Sigmoid colon (tissue), 7 donors: ENCODE measurements around the gene EFEMP1. TPM values are rescaled to one million over a fixed set of nuclear protein-coding genes. Genes with fewer than 3 reads are reported as not detected.

ENCODE experiments used
- DNase-seq: peaks from one replicate; pipeline ENCODE4 v3.0.0-alpha.2; 2019
- H3K27ac ChIP-seq, 4 donors: fragments of 200-600 bp; sonication (generic); one replicate each; pipeline ENCODE4 v1.5.1; 2016 to 2019; ENCODE audit warnings: mild to moderate bottlenecking in 1 of 4
- H3K27me3 ChIP-seq, 3 donors: fragments of 200-600 bp; sonication (generic); one replicate each; pipeline ENCODE4 v1.5.1; 2019; ENCODE audit warnings: mild to moderate bottlenecking in 1 of 3
- H3K36me3 ChIP-seq, 4 donors: fragments of 200-600 bp; sonication (generic); one replicate each; pipeline ENCODE4 v1.5.1; 2016 to 2019
- H3K4me1 ChIP-seq, 4 donors: fragments of 200-600 bp; sonication (generic); one replicate each; pipeline ENCODE4 v1.5.1; 2017 to 2019
- H3K4me3 ChIP-seq, 4 donors: fragments of 200-600 bp; sonication (generic); one replicate each; pipeline ENCODE4 v1.5.1; 2017 to 2019; ENCODE audit warnings: mild to moderate bottlenecking in 2 of 4, moderate library complexity in 1 of 4
- H3K9me3 ChIP-seq, 4 donors: fragments of 200-600 bp in 3 of 4; sonication (generic) in 3 of 4; one replicate each; pipeline versions ENCODE4 v1.5.1 to v1.6.1; 2013 to 2019
- CTCF ChIP-seq, 4 experiments: fragments of 450-650 bp in 3 of 4; fragments of 200-600 bp in 1 of 4; IDR thresholded peaks; one replicate each; pipeline ENCODE4 v1.5.1; 2016 to 2019; ENCODE audit warnings: antibody characterized with exemption in 4 of 4, mild to moderate bottlenecking in 3 of 4, moderate library complexity in 2 of 4
- EP300 ChIP-seq, 4 donors: sonication (generic); formaldehyde crosslinking; IDR thresholded peaks; one replicate each; pipeline ENCODE4 v1.6.1; 2017; ENCODE audit warnings: antibody characterized with exemption in 4 of 4
- POLR2A ChIP-seq, 2 donors: fragments of 450-650 bp; IDR thresholded peaks; one replicate each; pipeline ENCODE4 v1.6.1; 2016; ENCODE audit warnings: antibody characterized with exemption in 2 of 2, mild to moderate bottlenecking in 2 of 2, moderate library complexity in 2 of 2
- POLR2AphosphoS5 ChIP-seq, 4 donors: sonication (generic); formaldehyde crosslinking; IDR thresholded peaks; one replicate each; pipeline ENCODE4 v1.6.1; 2017; ENCODE audit warnings: antibody characterized with exemption in 4 of 4
- WGBS, 2 donors: extraction: QIAGEN DNeasy Blood & Tissue Kit; methylation state at CpG; one replicate each; pipeline ENCODE4 v1.1.7; 2013; 5-methylcytosine and 5-hydroxymethylcytosine counted together
- intact Hi-C: fragments of 100-400 bp; cut with DNase I; formaldehyde crosslinking; loops from one replicate; pipeline ENCODE4 v1.15.1; 2023
- polyA plus RNA-seq, 3 donors: library from polyadenylated mRNA; stranded (reverse); fragments of 200-250 nt; gene quantifications; one replicate each; pipeline ENCODE4 v1.2.3, GENCODE V29; 2013
- total RNA-seq, 4 donors: library from RNA; depleted of rRNA; stranded (reverse); fragments of >200 nt; gene quantifications; one replicate each; pipeline ENCODE4 v1.1.0, GENCODE V29; 2016
- donor health status: healthy with polysubstance abuse.
- donor health status: Bipolar disorder and iron deficiency.
- donor health status: healthy.

EFEMP1 gene
- total and polyA plus RNA-seq, 7 donors = 5.3 to 111 (median 37.7) TPM

DNA sequence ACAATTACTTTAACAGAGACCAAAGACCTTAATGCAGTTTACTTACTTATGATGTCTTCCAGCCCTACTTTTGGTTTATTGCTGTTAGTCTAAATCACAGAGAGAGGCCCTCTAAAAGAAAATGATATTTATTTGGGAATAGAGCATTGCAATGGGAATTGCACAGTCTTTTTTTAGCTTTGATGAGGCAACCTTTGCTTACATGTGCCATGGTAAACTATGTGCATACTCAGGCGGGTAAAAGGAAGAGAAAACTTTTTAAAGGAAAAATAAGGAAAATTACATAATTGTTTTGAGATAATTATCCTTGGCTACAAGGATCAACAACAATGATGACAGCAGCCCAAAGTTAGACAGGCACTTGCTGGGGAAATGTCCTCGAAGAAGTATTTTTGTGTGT, 78.6 kb downstream of the EFEMP1 start:
- no peak for DNase-seq
- no peak overlapping the region for H3K4me3 ChIP-seq
- H3K4me1 ChIP-seq = no peaks in the 10 kb centered on the region
- H3K27ac ChIP-seq = no peak overlapping the region
- intact Hi-C loops = no loop called here
- 78 to 90% methylated on average over 2 of the region's 2 CpGs for WGBS, 2 donors
- no peaks in the 10 kb centered on the region for H3K9me3 ChIP-seq
- no peak for TF ChIP-seq POLR2AphosphoS5 (IDR thresholded peaks at IDR 0.05)
- TF ChIP-seq EP300 (IDR thresholded peaks at IDR 0.05) = no peak
- no peak for TF ChIP-seq CTCF (IDR thresholded peaks at IDR 0.05)
- TF ChIP-seq POLR2A (IDR thresholded peaks at IDR 0.05) = no peak
- H3K36me3 ChIP-seq = no peaks in the 10 kb centered on the region
- no peaks in the 10 kb centered on the region for H3K27me3 ChIP-seq

DNA sequence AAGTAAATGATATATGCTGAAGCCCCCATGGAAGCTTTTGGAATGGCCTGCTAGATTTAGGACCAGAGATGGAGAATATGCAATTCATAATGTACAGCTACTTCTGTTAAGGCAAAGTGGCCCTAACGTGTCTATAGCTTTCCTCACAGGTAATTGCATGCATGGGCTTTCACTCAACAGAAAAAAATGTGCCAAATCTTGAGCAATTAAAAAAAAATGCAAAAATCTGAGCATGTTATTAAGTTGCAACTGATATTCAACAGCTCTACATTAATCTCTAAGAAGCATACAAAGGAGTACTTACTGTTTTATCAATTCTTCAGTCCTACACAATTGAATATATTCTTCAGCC, 79.6 kb downstream of the EFEMP1 start:
- no peak overlapping the region for H3K4me3 ChIP-seq
- H3K27me3 ChIP-seq = no peaks in the 10 kb centered on the region
- TF ChIP-seq EP300 (IDR thresholded peaks at IDR 0.05) (no peak), CTCF (IDR thresholded peaks at IDR 0.05) (no peak), POLR2AphosphoS5 (IDR thresholded peaks at IDR 0.05) (no peak), POLR2A (IDR thresholded peaks at IDR 0.05) (no peak)
- 39 to 64% methylated on average over 1 of the region's 1 CpG for WGBS, 2 donors
- intact Hi-C loops = no loop called here
- DNase-seq = no peak
- H3K4me1 ChIP-seq = no peaks in the 10 kb centered on the region
- H3K36me3 ChIP-seq = no peaks in the 10 kb centered on the region
- no peak overlapping the region for H3K27ac ChIP-seq
- H3K9me3 ChIP-seq = no peaks in the 10 kb centered on the region

- no peak overlapping the region for H3K27ac ChIP-seq
- no peaks in the 10 kb centered on the region for H3K27me3 ChIP-seq
- 12 to 43% methylated on average over 6 of the region's 6 CpGs for WGBS, 2 donors
- no peak for TF ChIP-seq POLR2A (IDR thresholded peaks at IDR 0.05)
- peak in 2 of 4 donors; percentile 1 to 6 for TF ChIP-seq POLR2AphosphoS5 (IDR thresholded peaks at IDR 0.05)
- H3K9me3 ChIP-seq = no peaks in the 10 kb centered on the region
- DNase-seq = no peak
- H3K36me3 ChIP-seq = no peaks in the 10 kb centered on the region
- intact Hi-C loops = no loop called here
- no peaks in the 10 kb centered on the region for H3K4me1 ChIP-seq
- no peak overlapping the region for H3K4me3 ChIP-seq
Measured at GRCh38 chr2:55843096-55843993, 80.2 kb downstream of the EFEMP1 start.

DNA sequence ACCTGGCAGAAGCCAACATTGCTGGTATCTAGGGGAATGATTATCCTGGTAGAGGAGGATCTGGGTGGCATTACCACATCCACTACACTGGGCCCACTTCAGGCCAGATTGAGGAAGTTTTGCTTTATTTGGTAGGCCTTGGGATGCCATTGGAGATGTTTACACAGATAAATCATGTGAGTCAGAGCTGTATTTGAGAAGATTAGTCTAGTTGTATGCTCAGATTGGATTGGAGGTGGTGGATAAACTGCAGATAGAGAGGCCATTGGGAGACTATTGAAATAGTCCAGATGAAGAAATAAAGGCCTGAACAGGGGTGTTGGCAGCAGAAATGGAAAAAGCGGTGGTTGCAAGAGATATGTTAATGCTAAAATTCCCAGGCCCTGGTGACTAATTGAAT, 81.5 kb downstream of the EFEMP1 start:
- WGBS, 2 donors = 90 to 93% methylated on average over 1 of the region's 1 CpG
- no peaks in the 10 kb centered on the region for H3K27me3 ChIP-seq
- no peak overlapping the region for H3K27ac ChIP-seq
- H3K4me3 ChIP-seq = no peak overlapping the region
- no peak for DNase-seq
- H3K9me3 ChIP-seq = no peaks in the 10 kb centered on the region
- H3K4me1 ChIP-seq = no peaks in the 10 kb centered on the region
- intact Hi-C loops = no loop called here
- TF ChIP-seq CTCF (IDR thresholded peaks at IDR 0.05) (no peak), POLR2A (IDR thresholded peaks at IDR 0.05) (no peak), EP300 (IDR thresholded peaks at IDR 0.05) (no peak)
- no peaks in the 10 kb centered on the region for H3K36me3 ChIP-seq

GRCh38 chr2:55840460-55840859, 83.1 kb downstream of the EFEMP1 start:
- WGBS, 2 donors = 91 to 95% methylated on average over 1 of the region's 1 CpG
- Histone ChIP-seq H3K27ac (no peak overlapping the region), H3K27me3 (no peaks in the 10 kb centered on the region), H3K4me1 (no peaks in the 10 kb centered on the region), H3K36me3 (no peaks in the 10 kb centered on the region), H3K4me3 (no peak overlapping the region), H3K9me3 (no peaks in the 10 kb centered on the region)
- no peak for DNase-seq
- no peak for TF ChIP-seq POLR2AphosphoS5 (IDR thresholded peaks at IDR 0.05)
- TF ChIP-seq EP300 (IDR thresholded peaks at IDR 0.05) = no peak
- no peak for TF ChIP-seq POLR2A (IDR thresholded peaks at IDR 0.05)
- no peak for TF ChIP-seq CTCF (IDR thresholded peaks at IDR 0.05)
- intact Hi-C loops = no loop called here
